Panc1 (cell line): ENCODE results near the gene DENND6B. TPM values are rescaled to one million over a fixed set of nuclear protein-coding genes. Genes with fewer than 3 reads are reported as not detected.
A peak's percentile ranks its signal among the peaks of the same experiment; 100 is the strongest.

Experiments
- ATAC-seq: fragments of 200-7000 bp; cut with Tn5 transposase; 2 replicates; pipeline ENCODE4 v1.9.1; 2020; ENCODE audit warnings: mild to moderate bottlenecking, moderate library complexity
- BruUV-seq: library from RNA; stranded (reverse); fragments of 400-500 nt; replicated peaks from 2 replicates; lab custom pipeline; 2021; lab: Mats Ljungman, UMichigan
- CTCF ChIA-PET: fragments of 300-600 bp; sonication (Branson Sonifier 250); formaldehyde crosslinking; loops from one replicate; lab custom pipeline; 2022; ENCODE audit warnings: antibody characterized with exemption; lab: Charles Lee
- POLR2A ChIA-PET: fragments of 300-600 bp; sonication (Branson Sonifier 250); formaldehyde crosslinking; loops from one replicate; lab custom pipeline; 2022; ENCODE audit warnings: antibody characterized with exemption; lab: Charles Lee
- DNase-seq: peaks from one replicate; pipeline ENCODE4 v3.0.0-alpha.2; 2010; ENCODE audit warnings: low read depth, low spot score
- H3K27ac ChIP-seq: 2 replicates; pipeline ENCODE4 v1.5.1; 2011; ENCODE audit warnings: mild to moderate bottlenecking, low read length, inconsistent platforms
- H3K27me3 ChIP-seq: fragments of 200-500 bp; sonication (Bioruptor generic); 2 replicates; pipeline ENCODE4 v1.6.0; 2014; ENCODE audit warnings: low read length, inconsistent platforms; ENCODE audit not compliant: control insufficient read depth, insufficient read depth
- H3K36me3 ChIP-seq: fragments of 200-500 bp; sonication (Bioruptor generic); 2 replicates; pipeline ENCODE4 v1.5.1; 2014; ENCODE audit warnings: inconsistent platforms, mild to moderate bottlenecking, low read length, moderate library complexity; ENCODE audit not compliant: control insufficient read depth, insufficient read depth
- H3K4me1 ChIP-seq: 2 replicates; pipeline ENCODE4 v1.5.1; 2011; ENCODE audit warnings: inconsistent platforms, mild to moderate bottlenecking, low read length, moderate library complexity; ENCODE audit not compliant: control insufficient read depth, insufficient read depth
- H3K4me3 ChIP-seq, 2 experiments: 2 replicates each; pipeline ENCODE4 v1.5.1; 2011 to 2012; ENCODE audit warnings: low read depth in 2 of 2, low read length in 2 of 2, mild to moderate bottlenecking in 2 of 2, inconsistent platforms in 1 of 2, moderate library complexity in 1 of 2
- H3K9me3 ChIP-seq: fragments of 200-500 bp; sonication (Bioruptor generic); 2 replicates; pipeline ENCODE4 v1.5.1; 2014; ENCODE audit warnings: low read depth, mild to moderate bottlenecking, inconsistent platforms, low read length, moderate library complexity; ENCODE audit not compliant: control insufficient read depth, insufficient read depth
- POLR2AphosphoS5 ChIP-seq: IDR thresholded peaks from 2 replicates; pipeline ENCODE4 v1.6.1; 2012; ENCODE audit warnings: mild to moderate bottlenecking, low read depth, low read length, moderate library complexity
- SIN3A ChIP-seq: IDR thresholded peaks from 2 replicates; pipeline ENCODE4 v1.6.1; 2012; ENCODE audit warnings: low read depth, mild to moderate bottlenecking, low read length, moderate library complexity, borderline replicate concordance; ENCODE audit not compliant: insufficient read depth
- TCF7L2 ChIP-seq: IDR thresholded peaks from 2 replicates; pipeline ENCODE4 v1.6.1; 2011; ENCODE audit warnings: mild to moderate bottlenecking, low read depth, low read length, inconsistent platforms
- in situ Hi-C: cut with HindIII; loops from 2 replicates; pipeline ENCODE4 v1.10.0; 2016; ENCODE audit warnings: low sequenced_read_pairs, low pct_unique_long_range_greater_than_20kb
- intact Hi-C: fragments of 100-400 bp; cut with micrococcal nuclease; formaldehyde crosslinking; loops from one replicate; pipeline ENCODE4 v1.10.0; 2022; ENCODE audit not compliant: unreplicated experiment
- total RNA-seq: library from RNA; stranded (reverse); gene quantifications from one replicate; pipeline ENCODE4 v1.2.1, GENCODE V29; 2021; ENCODE audit not compliant: unreplicated experiment
- TF ChIP-seq, protein P1 (sequence below), 2 experiments: IDR thresholded peaks; 2 replicates each; pipeline ENCODE4 v1.6.1; 2011 to 2012; ENCODE audit warnings: low read depth in 2 of 2, control low read depth in 1 of 2, low read length in 1 of 2, mild to moderate bottlenecking in 1 of 2, moderate library complexity in 1 of 2; ENCODE audit not compliant: insufficient read depth in 1 of 2
- TF ChIP-seq, protein P2 (sequence below): fragments of 450-650 bp; IDR thresholded peaks from 2 replicates; pipeline ENCODE4 v1.5.1; 2017; ENCODE audit warnings: mild to moderate bottlenecking

DENND6B gene
- total RNA-seq, 1 experiment from 2014 or later: 5.8 TPM

- H3K27me3 ChIP-seq: no peaks in the 10 kb centered on the region
- H3K4me3 ChIP-seq: no peak overlapping the region
- H3K36me3 ChIP-seq: no peaks in the 10 kb centered on the region
- ChIA-PET POLR2A (no interaction called here), CTCF (no interaction called here)
- intact Hi-C loops: no loop called here
- ATAC-seq (no peak), DNase-seq (no peak)
- H3K4me1 ChIP-seq: peaks cover 20% of the 10 kb centered on the region
- in situ Hi-C loops: no loop called here
- H3K27ac ChIP-seq: no peak overlapping the region
- no peaks in the 10 kb centered on the region for H3K9me3 ChIP-seq
- no TSS peak for BruUV-seq
- TF ChIP-seq POLR2AphosphoS5 (no peak), SIN3A (no peak)
- TF ChIP-seq, protein P1, sequence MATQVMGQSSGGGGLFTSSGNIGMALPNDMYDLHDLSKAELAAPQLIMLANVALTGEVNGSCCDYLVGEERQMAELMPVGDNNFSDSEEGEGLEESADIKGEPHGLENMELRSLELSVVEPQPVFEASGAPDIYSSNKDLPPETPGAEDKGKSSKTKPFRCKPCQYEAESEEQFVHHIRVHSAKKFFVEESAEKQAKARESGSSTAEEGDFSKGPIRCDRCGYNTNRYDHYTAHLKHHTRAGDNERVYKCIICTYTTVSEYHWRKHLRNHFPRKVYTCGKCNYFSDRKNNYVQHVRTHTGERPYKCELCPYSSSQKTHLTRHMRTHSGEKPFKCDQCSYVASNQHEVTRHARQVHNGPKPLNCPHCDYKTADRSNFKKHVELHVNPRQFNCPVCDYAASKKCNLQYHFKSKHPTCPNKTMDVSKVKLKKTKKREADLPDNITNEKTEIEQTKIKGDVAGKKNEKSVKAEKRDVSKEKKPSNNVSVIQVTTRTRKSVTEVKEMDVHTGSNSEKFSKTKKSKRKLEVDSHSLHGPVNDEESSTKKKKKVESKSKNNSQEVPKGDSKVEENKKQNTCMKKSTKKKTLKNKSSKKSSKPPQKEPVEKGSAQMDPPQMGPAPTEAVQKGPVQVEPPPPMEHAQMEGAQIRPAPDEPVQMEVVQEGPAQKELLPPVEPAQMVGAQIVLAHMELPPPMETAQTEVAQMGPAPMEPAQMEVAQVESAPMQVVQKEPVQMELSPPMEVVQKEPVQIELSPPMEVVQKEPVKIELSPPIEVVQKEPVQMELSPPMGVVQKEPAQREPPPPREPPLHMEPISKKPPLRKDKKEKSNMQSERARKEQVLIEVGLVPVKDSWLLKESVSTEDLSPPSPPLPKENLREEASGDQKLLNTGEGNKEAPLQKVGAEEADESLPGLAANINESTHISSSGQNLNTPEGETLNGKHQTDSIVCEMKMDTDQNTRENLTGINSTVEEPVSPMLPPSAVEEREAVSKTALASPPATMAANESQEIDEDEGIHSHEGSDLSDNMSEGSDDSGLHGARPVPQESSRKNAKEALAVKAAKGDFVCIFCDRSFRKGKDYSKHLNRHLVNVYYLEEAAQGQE (IDR thresholded peaks at IDR 0.05; ENCODE audit: insufficient read depth in 1 of 2, low read depth in 2 of 2, low read length in 1 of 2): no peak
These were observed 59.8 kb downstream of the DENND6B start for GRCh38 chr22:50266994-50267393.

- Histone ChIP-seq H3K9me3 (no peaks in the 10 kb centered on the region), H3K4me3 (no peak overlapping the region), H3K27me3 (no peaks in the 10 kb centered on the region), H3K36me3 (no peaks in the 10 kb centered on the region; the same call in 1 of the 2 replicates), H3K27ac (no peak overlapping the region), H3K4me1 (peaks cover 21% of the 10 kb centered on the region)
- intact Hi-C loops (no loop called here), in situ Hi-C loops (no loop called here)
- ChIA-PET POLR2A (no interaction called here), CTCF (no interaction called here)
- DNase-seq: no peak
- TSS peak; percentile 65 for BruUV-seq
- ATAC-seq: no peak
- no peak for TF ChIP-seq POLR2AphosphoS5
- no peak for TF ChIP-seq SIN3A
- TF ChIP-seq, protein P2, sequence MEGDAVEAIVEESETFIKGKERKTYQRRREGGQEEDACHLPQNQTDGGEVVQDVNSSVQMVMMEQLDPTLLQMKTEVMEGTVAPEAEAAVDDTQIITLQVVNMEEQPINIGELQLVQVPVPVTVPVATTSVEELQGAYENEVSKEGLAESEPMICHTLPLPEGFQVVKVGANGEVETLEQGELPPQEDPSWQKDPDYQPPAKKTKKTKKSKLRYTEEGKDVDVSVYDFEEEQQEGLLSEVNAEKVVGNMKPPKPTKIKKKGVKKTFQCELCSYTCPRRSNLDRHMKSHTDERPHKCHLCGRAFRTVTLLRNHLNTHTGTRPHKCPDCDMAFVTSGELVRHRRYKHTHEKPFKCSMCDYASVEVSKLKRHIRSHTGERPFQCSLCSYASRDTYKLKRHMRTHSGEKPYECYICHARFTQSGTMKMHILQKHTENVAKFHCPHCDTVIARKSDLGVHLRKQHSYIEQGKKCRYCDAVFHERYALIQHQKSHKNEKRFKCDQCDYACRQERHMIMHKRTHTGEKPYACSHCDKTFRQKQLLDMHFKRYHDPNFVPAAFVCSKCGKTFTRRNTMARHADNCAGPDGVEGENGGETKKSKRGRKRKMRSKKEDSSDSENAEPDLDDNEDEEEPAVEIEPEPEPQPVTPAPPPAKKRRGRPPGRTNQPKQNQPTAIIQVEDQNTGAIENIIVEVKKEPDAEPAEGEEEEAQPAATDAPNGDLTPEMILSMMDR: no peak
- TF ChIP-seq, protein P1 (IDR thresholded peaks at IDR 0.05; ENCODE audit: insufficient read depth in 1 of 2, low read depth in 2 of 2, low read length in 1 of 2): no peak
- no peak for TF ChIP-seq TCF7L2
These were observed 61.7 kb downstream of the DENND6B start for GRCh38 chr22:50264946-50265669.
